Measurements from ENCODE around the gene M1AP.

Gene M1AP

GRCh38 chr2:74515981-74516633, 132.0 kb downstream of the M1AP start:
- peak; percentile 81 for DNase-seq

DNA sequence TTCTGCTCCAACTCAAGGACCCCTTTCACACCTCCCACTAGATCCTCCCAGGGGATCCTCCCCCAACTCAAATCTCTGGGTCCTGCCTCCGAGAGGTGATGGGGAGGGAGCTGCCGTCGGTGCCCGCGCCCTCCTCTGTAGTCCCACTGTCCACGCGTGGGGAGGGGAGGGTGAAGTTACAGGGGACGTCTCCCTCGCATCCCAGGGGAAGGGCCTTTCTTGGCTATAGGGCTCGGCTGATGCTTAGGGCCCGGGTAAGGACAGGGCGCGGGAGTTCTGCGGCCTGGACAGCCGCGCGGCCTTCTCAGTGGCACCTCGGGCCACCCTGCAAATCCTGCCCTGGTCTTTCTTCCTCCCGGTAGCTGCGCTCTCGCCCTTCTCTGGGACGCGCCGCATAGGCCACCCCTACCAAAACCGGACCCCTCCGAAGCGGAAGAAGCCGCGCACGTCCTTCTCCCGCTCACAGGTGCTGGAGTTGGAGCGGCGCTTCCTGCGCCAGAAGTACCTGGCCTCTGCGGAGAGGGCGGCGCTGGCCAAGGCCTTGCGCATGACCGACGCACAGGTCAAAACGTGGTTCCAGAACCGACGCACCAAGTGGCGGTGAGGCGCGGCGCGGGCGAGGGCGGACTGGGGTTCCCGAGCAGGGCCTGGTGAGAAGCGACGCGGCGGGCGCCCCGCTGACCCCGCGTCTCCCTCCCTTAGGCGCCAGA, 132.7 kb downstream of the M1AP start:
- no peak for DNase-seq

GRCh38 chr2:74514368-74515270, 133.5 kb downstream of the M1AP start, which contains the start of gene TLX2:
TLX2 (plus strand) TSS chr2:74514450; CDS start chr2:74514807, 357 bp downstream.
- no peak for DNase-seq

DNA sequence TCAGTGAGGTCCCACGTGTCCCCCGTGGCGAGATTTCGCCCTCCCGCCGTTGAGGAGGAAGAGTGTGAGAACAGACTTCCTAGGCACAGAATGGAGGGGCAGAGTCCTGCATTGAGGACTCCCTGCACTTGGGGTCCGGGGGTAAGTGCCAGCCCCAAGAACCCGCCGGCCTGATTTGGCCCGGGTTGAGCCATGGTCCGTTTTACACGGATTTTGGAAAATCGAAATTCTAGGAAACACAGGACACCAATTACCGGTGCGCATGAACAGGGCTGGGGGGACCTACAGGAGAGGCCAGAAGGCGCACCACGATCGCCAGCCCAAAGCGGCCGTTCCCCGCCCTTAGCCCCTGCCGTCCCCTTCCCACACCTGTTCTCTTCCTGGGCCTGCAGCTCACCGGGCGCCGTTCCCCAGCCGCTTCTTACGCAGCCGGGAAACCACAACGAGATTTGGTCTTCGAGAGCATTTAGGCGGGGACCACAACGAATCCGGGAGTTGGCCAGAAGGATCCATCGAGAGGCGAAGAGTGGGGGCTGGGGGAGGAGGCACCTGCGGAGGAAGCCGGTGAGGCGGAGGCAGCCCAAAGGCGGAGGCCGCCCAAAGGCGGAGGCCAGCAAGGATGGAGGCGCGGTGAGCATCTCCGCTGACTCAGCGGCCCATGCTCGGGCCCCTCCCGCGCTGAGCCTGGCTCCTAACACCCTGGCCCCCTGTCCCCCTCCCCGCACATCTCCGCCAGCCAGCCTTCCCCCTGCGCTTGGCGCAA, 134.3 kb downstream of the M1AP start:
- DNase-seq, result no peak

GRCh38 chr2:74512744-74513604, 135.2 kb downstream of the M1AP start:
- no peak for DNase-seq

GRCh38 chr2:74511104-74511989, 136.8 kb downstream of the M1AP start:
- no peak for DNase-seq

DNA sequence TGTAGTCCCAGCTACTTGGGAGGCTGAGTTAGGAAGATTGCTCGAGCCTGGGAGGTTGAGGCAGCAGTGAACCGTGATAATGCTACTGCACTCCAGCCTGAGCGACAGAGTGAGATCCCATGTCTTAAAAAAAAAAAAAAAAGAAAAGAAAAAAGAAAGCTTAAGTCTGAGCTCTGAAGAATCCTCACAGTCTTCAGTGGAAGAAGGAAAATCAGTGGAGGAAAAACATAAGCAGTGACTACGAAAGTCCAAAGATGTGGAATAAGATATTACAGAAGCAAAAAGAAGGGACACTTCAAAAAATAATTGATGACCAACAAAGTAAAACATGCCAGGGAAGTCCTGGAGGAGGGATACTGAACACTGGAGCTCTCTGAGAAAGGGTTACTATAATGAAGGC, 137.9 kb downstream of the M1AP start:
- DNase-seq, result no peak

GRCh38 chr2:74507926-74508520, 140.1 kb downstream of the M1AP start:
- DNase-seq, result peak; percentile 38
